OCI-LY1 (cell line): ENCODE data around the gene SEMA6D.

Experiments
- EZH2 ChIP-seq: fragments of 200-600 bp; sonication (generic), shearing (Covaris generic); IDR thresholded peaks from 2 replicates; pipeline ENCODE4 v1.8.0; 2017; ENCODE audit warnings: borderline replicate concordance, mixed run types, mild to moderate bottlenecking, antibody characterized with exemption, low read length, moderate library complexity, mixed read lengths
- TF ChIP-seq, protein P1 (sequence below): fragments of 200-600 bp; sonication (generic), shearing (Covaris generic); IDR thresholded peaks from 2 replicates; pipeline ENCODE4 v1.5.1; 2017; ENCODE audit warnings: mild to moderate bottlenecking, antibody characterized with exemption, low read length, moderate library complexity, mixed read lengths

DNA sequence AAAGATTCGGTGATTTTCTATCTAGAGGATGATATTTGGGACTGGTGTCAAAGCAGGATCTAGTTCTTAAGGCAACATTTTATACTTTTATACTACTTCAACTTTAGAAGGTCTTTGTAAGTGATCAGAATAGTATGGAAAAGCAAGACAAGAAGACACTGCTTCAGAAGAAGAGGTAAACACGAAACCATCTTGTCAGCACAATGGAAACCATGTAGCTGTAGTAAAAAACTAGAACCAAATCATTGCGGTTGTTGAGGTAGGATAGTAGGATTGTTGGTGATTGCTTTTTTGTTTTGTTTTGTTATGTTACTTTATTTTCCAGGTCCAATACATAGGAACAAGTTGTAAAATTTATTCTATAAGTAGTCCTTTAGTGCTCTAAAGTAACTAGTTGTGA is 40.0 kb downstream of the SEMA6D start:
- TF ChIP-seq EZH2 = no peak
- TF ChIP-seq, protein P1, sequence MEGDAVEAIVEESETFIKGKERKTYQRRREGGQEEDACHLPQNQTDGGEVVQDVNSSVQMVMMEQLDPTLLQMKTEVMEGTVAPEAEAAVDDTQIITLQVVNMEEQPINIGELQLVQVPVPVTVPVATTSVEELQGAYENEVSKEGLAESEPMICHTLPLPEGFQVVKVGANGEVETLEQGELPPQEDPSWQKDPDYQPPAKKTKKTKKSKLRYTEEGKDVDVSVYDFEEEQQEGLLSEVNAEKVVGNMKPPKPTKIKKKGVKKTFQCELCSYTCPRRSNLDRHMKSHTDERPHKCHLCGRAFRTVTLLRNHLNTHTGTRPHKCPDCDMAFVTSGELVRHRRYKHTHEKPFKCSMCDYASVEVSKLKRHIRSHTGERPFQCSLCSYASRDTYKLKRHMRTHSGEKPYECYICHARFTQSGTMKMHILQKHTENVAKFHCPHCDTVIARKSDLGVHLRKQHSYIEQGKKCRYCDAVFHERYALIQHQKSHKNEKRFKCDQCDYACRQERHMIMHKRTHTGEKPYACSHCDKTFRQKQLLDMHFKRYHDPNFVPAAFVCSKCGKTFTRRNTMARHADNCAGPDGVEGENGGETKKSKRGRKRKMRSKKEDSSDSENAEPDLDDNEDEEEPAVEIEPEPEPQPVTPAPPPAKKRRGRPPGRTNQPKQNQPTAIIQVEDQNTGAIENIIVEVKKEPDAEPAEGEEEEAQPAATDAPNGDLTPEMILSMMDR = no peak
